Measurements from ENCODE around the gene ANXA5. TPM values are rescaled to one million over a fixed set of nuclear protein-coding genes. Genes with fewer than 3 reads are reported as not detected.

The ANXA5 gene
- total RNA-seq, 1 experiment from 2014 or later = 231 TPM

DNA sequence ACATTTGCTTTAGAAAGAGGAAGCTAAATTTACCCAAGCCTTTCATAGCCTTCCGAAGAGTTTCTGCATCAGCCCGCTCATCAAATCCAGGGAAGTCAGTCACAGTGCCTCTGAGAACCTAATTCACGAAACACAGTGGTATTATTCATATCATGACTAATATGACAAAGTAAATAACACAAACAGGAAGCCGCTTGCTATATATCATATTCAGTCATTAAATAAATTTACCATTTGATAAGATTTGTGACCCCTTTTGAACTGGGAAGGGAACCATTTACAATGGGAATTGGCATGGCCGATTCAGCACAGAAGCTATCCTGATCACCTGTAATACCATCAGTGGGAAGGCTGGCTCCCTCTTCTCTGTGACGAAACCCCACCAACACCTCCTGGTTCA, 10.5 kb downstream of the ANXA5 start:
- Histone ChIP-seq H3K18ac (ENCODE audit: insufficient read length, low read depth, low read length) (no peak overlapping the region), H3K56ac (ENCODE audit: insufficient read length, low read depth, low read length) (no peak overlapping the region), H3T11ph (ENCODE audit: low read length) (no peak overlapping the region), H3K9me3 (ENCODE audit: control insufficient read depth, low read depth, low read length) (no peaks in the 10 kb centered on the region), H3K23me2 (ENCODE audit: insufficient read length, low read depth, low read length, poor library complexity, severe bottlenecking) (no peaks in the 10 kb centered on the region), H3K79me1 (ENCODE audit: insufficient read depth, low read depth, low read length, poor library complexity, severe bottlenecking) (peaks cover 4% of the 10 kb centered on the region), H2BK5ac (ENCODE audit: insufficient read length, low read length) (no peak overlapping the region), H2AFZ (ENCODE audit: low read length) (no peak overlapping the region), H2BK12ac (ENCODE audit: insufficient read length, low read depth, low read length) (no peak overlapping the region), H3K4ac (ENCODE audit: low read depth, low read length) (no peak overlapping the region), H2BK120ac (ENCODE audit: low read depth, low read length, poor library complexity, severe bottlenecking) (no peak overlapping the region), H3K14ac (ENCODE audit: insufficient read depth, low read length) (no peak overlapping the region), H3K27ac (ENCODE audit: insufficient read length, low read depth, low read length) (no peak overlapping the region), H2AK5ac (ENCODE audit: insufficient read length, low read length) (no peak overlapping the region), H3K4me1 (ENCODE audit: insufficient read depth, low read length) (peaks cover 9% of the 10 kb centered on the region), H2BK15ac (ENCODE audit: low read depth, low read length) (no peak overlapping the region), H4K5ac (ENCODE audit: insufficient read length, low read depth, low read length) (no peak overlapping the region), H3K79me2 (ENCODE audit: insufficient read depth, low read length) (peaks cover 9% of the 10 kb centered on the region; the same call in 1 of the 2 replicates), H3K23ac (ENCODE audit: insufficient read length, low read depth, low read length) (no peak overlapping the region), H4K20me1 (ENCODE audit: control insufficient read depth, insufficient read depth, insufficient read length) (no peaks in the 10 kb centered on the region), H3K4me2 (ENCODE audit: insufficient read depth, insufficient read length, low read length) (no peak overlapping the region), H4K8ac (replicated peaks; ENCODE audit: insufficient read length, low read depth, low read length) (no peak overlapping the region), H2BK20ac (ENCODE audit: low read depth, low read length, poor library complexity, severe bottlenecking) (no peak overlapping the region), H3K9ac (ENCODE audit: extremely low read depth, insufficient read length, low read length) (no peak overlapping the region), H3K27me3 (ENCODE audit: insufficient read depth, low read length) (no peaks in the 10 kb centered on the region), H4K91ac (ENCODE audit: insufficient read length, low read depth, low read length) (no peak overlapping the region)
- Mint-ChIP-seq H3K27me3 (ENCODE audit: low read depth) (no peaks in the 10 kb centered on the region), H3K9me3 (no peaks in the 10 kb centered on the region), H3K4me3 (no peak overlapping the region), H3K27ac (peak overlapping the region in 1 of 3 experiments; percentile 58; a peak in 2 of 7 replicates), H3K4me1 (peaks cover 0 to 3% of the 10 kb centered on the region in 2 experiments; a peak in 2 of 4 replicates), H3K36me3 (ENCODE audit: insufficient read depth in 1 of 3, low read depth in 3 of 3) (peaks cover 8 to 34% (median 29%) of the 10 kb centered on the region in 3 experiments; a peak in 5 of 7 replicates)
- no CpG with 5 or more reads among the region's 6 CpGs for WGBS (ENCODE audit: extremely low coverage, insufficient read length, low lambda C conversion rate)
- TF ChIP-seq, protein P1, sequence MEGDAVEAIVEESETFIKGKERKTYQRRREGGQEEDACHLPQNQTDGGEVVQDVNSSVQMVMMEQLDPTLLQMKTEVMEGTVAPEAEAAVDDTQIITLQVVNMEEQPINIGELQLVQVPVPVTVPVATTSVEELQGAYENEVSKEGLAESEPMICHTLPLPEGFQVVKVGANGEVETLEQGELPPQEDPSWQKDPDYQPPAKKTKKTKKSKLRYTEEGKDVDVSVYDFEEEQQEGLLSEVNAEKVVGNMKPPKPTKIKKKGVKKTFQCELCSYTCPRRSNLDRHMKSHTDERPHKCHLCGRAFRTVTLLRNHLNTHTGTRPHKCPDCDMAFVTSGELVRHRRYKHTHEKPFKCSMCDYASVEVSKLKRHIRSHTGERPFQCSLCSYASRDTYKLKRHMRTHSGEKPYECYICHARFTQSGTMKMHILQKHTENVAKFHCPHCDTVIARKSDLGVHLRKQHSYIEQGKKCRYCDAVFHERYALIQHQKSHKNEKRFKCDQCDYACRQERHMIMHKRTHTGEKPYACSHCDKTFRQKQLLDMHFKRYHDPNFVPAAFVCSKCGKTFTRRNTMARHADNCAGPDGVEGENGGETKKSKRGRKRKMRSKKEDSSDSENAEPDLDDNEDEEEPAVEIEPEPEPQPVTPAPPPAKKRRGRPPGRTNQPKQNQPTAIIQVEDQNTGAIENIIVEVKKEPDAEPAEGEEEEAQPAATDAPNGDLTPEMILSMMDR (conservative IDR thresholded peaks at IDR 0.05) = no peak
- no peak for DNase-seq
